HG03442 (cell line): ENCODE measurements around the gene FAM131A.

Experiments
- ATAC-seq: cut with Tn5 transposase; IDR thresholded peaks from one replicate; pipeline ENCODE4 v1.9.1; 2021; ENCODE audit warnings: mild to moderate bottlenecking, moderate library complexity; ENCODE audit not compliant: unreplicated experiment

FAM131A gene

GRCh38 chr3:184337399-184337714 lies at the start of gene FAM131A:
Gene FAM131A (plus strand): TSS chr3:184337600. CDS start chr3:184337631, 31 bp downstream.
- no peak for ATAC-seq

- no peak for ATAC-seq
Measured at GRCh38 chr3:184289426-184289938, 47.9 kb upstream of the FAM131A start.

- ATAC-seq: no peak
Measured at GRCh38 chr3:184290331-184290730, 47.1 kb upstream of the FAM131A start.

GRCh38 chr3:184291044-184291737 lies 46.2 kb upstream of the FAM131A start:
- ATAC-seq: no peak

GRCh38 chr3:184291738-184292445 lies 45.5 kb upstream of the FAM131A start:
- ATAC-seq: no peak

- no peak for ATAC-seq
Measured at GRCh38 chr3:184295771-184296170, 41.6 kb upstream of the FAM131A start.

- no peak for ATAC-seq
Measured at GRCh38 chr3:184296616-184297015, 40.8 kb upstream of the FAM131A start.

GRCh38 chr3:184298759-184299487 lies 38.5 kb upstream of the FAM131A start, which contains the start of gene PSMD2:
Gene PSMD2 (plus strand): TSS chr3:184299241. CDS start chr3:184299267, 26 bp downstream.
- ATAC-seq: peak; percentile 89

GRCh38 chr3:184299488-184300377 lies 37.7 kb upstream of the FAM131A start:
- no peak for ATAC-seq

- no peak for ATAC-seq
Measured at GRCh38 chr3:184300378-184300720, 37.1 kb upstream of the FAM131A start.

- no peak for ATAC-seq
Measured at GRCh38 chr3:184305577-184305976, 31.8 kb upstream of the FAM131A start.

GRCh38 chr3:184306341-184306972 lies 30.9 kb upstream of the FAM131A start:
- ATAC-seq: no peak

- no peak for ATAC-seq
Measured at GRCh38 chr3:184307915-184308314, 29.5 kb upstream of the FAM131A start.

GRCh38 chr3:184308744-184309143 lies 28.7 kb upstream of the FAM131A start:
- ATAC-seq: no peak

- ATAC-seq: no peak
Measured at GRCh38 chr3:184311633-184312032, 25.8 kb upstream of the FAM131A start.

- ATAC-seq: peak; percentile 84
Measured at GRCh38 chr3:184314363-184314699, 23.1 kb upstream of the FAM131A start, which contains the start of gene EIF4G1. Gene EIF4G1 (plus strand): TSS chr3:184314606. CDS start chr3:184315797, 1,191 bp downstream.

- peak; percentile 34 for ATAC-seq
Measured at GRCh38 chr3:184314700-184315542, 22.5 kb upstream of the FAM131A start.

- ATAC-seq: no peak
Measured at GRCh38 chr3:184315543-184315867, 21.9 kb upstream of the FAM131A start.

- ATAC-seq: no peak
Measured at GRCh38 chr3:184315871-184316661, 21.3 kb upstream of the FAM131A start.
